Measurements from ENCODE around the gene FOXL3. TPM values are rescaled to one million over a fixed set of nuclear protein-coding genes. Genes with fewer than 3 reads are reported as not detected.

The FOXL3 gene
- total RNA-seq, 4 donors from 2014 or later = not detected

DNA sequence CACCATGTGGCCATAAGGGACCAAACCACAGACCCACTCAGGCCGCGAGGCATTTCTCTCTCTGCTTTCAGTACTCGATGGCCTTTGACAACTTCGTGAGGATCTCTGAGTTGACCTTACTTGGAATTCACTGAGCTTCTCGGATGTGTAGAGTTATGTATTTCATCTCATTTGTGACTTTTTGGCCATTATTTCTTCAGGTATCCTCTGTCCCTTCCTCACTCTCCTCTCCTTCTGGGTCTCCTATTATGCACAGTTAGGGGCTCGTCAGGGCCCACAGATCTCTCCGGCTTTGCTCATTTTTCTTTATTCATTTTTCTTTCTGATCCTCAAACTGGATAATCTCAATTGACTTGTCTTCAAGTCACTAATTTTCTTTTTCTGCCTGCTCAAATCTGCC lies 16.6 kb upstream of the FOXL3 start:
- DNase-seq (no peak), ATAC-seq (no peak)
- Histone ChIP-seq H3K4me1 (no peaks in the 10 kb centered on the region), H3K27ac (no peak overlapping the region), H3K9me3 (no peaks in the 10 kb centered on the region), H3K4me3 (no peak overlapping the region), H3K27me3 (peaks cover 0 to 4% (median 0%) of the 10 kb centered on the region in 3 donors), H3K36me3 (no peaks in the 10 kb centered on the region)
- in situ Hi-C loops (cut with MboI; ENCODE audit: low sequenced_read_pairs in 4 of 4) (no loop called here), intact Hi-C loops (cut with DNase I; ENCODE audit: low total_unique reads) (no loop called here)
- no peak for TF ChIP-seq POLR2A (IDR thresholded peaks at IDR 0.05)
- TF ChIP-seq, protein P1, sequence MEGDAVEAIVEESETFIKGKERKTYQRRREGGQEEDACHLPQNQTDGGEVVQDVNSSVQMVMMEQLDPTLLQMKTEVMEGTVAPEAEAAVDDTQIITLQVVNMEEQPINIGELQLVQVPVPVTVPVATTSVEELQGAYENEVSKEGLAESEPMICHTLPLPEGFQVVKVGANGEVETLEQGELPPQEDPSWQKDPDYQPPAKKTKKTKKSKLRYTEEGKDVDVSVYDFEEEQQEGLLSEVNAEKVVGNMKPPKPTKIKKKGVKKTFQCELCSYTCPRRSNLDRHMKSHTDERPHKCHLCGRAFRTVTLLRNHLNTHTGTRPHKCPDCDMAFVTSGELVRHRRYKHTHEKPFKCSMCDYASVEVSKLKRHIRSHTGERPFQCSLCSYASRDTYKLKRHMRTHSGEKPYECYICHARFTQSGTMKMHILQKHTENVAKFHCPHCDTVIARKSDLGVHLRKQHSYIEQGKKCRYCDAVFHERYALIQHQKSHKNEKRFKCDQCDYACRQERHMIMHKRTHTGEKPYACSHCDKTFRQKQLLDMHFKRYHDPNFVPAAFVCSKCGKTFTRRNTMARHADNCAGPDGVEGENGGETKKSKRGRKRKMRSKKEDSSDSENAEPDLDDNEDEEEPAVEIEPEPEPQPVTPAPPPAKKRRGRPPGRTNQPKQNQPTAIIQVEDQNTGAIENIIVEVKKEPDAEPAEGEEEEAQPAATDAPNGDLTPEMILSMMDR (IDR thresholded peaks at IDR 0.05 in 4 of 5, conservative IDR thresholded peaks at IDR 0.05 in 1 of 5) = no peak

DNA sequence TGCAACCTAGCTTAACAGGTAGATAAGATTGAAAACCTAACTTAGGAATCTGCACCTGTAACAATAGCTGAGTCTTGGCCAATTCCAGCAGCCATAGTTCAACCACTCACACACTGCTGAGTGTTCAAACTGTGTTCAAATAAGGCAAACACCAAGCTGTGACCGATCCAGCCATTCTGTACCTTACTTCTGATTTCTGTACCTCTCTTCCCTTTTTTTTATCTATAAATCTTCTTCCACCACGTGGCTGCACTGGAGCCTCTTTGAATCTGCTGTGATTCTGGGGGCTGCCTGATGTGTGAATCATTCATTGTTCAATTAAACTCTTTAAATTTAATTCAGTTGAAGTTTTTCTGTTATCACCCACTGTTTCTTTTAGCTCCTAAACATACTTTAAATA lies 15.7 kb upstream of the FOXL3 start:
- no peak overlapping the region for H3K27ac ChIP-seq
- in situ Hi-C loops (cut with MboI; ENCODE audit: low sequenced_read_pairs in 4 of 4) = no loop called here
- ATAC-seq (no peak), DNase-seq (no peak)
- H3K4me3 ChIP-seq = no peak overlapping the region
- H3K9me3 ChIP-seq = no peaks in the 10 kb centered on the region
- peaks cover 0 to 4% (median 0%) of the 10 kb centered on the region in 3 donors for H3K27me3 ChIP-seq
- TF ChIP-seq, protein P1 (IDR thresholded peaks at IDR 0.05 in 4 of 5, conservative IDR thresholded peaks at IDR 0.05 in 1 of 5) = no peak
- TF ChIP-seq POLR2A (IDR thresholded peaks at IDR 0.05) = no peak
- intact Hi-C loops (cut with DNase I; ENCODE audit: low total_unique reads) = no loop called here
- H3K4me1 ChIP-seq = no peaks in the 10 kb centered on the region
- no peaks in the 10 kb centered on the region for H3K36me3 ChIP-seq

GRCh38 chr7:276230-276835 lies 13.6 kb upstream of the FOXL3 start:
- Histone ChIP-seq H3K27ac (no peak overlapping the region), H3K9me3 (no peaks in the 10 kb centered on the region), H3K4me1 (no peaks in the 10 kb centered on the region), H3K4me3 (no peak overlapping the region), H3K27me3 (peaks cover 0 to 4% (median 0%) of the 10 kb centered on the region in 3 donors), H3K36me3 (no peaks in the 10 kb centered on the region)
- in situ Hi-C loops (cut with MboI; ENCODE audit: low sequenced_read_pairs in 4 of 4) = no loop called here
- TF ChIP-seq POLR2A (IDR thresholded peaks at IDR 0.05) = no peak
- TF ChIP-seq, protein P1 (IDR thresholded peaks at IDR 0.05 in 4 of 5, conservative IDR thresholded peaks at IDR 0.05 in 1 of 5) = no peak
- DNase-seq (no peak), ATAC-seq (no peak)
- intact Hi-C loops (cut with DNase I; ENCODE audit: low total_unique reads) = no loop called here

DNA sequence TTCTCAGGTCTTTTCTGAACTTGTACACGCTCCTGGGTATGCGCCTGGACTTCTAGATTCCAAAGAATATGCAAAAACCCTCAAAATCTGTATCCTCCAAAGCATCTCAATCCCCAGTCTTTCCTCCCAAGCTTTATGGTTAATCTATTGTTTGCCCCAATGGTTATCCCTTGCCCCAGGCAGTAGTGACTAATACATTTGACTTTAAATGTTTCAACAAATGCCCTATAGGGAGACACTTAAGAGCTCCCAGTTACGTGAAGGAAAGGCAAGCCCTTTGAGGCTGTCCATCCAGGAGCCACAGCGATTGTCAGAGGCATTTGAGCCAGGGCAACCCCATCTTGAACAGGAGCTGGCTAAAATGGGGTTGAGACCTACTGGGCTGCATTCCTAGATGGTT lies 12.7 kb upstream of the FOXL3 start:
- intact Hi-C loops (cut with DNase I; ENCODE audit: low total_unique reads) (no loop called here), in situ Hi-C loops (cut with MboI; ENCODE audit: low sequenced_read_pairs in 4 of 4) (no loop called here)
- peaks cover 0 to 9% (median 3%) of the 10 kb centered on the region in 3 donors for H3K27me3 ChIP-seq
- no peaks in the 10 kb centered on the region for H3K9me3 ChIP-seq
- H3K27ac ChIP-seq = no peak overlapping the region
- H3K36me3 ChIP-seq = no peaks in the 10 kb centered on the region
- no peak overlapping the region for H3K4me3 ChIP-seq
- DNase-seq = no peak
- no peaks in the 10 kb centered on the region for H3K4me1 ChIP-seq
- TF ChIP-seq POLR2A (IDR thresholded peaks at IDR 0.05) = no peak
- ATAC-seq = no peak

DNA sequence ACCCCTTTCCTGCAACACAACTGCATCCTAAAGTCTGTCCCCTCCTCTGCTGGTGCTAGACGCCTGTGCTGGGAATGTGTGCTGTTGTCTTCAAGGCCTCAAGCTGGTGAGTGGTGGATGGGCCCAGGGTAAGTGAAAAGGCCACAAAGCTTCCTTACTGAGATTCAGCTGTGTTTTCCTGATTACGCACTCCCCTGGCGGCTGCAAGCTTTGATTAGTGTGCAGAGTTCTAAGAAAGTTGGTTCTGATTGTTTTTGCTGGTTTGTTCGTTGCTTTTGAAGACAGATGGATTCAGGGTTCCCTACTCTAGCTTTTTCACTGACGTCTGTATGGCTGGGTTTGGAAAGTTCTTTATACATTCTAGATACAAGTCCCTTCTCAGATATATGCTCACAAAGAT lies 11.9 kb upstream of the FOXL3 start:
- intact Hi-C loops (cut with DNase I; ENCODE audit: low total_unique reads) = no loop called here
- Histone ChIP-seq H3K9me3 (no peaks in the 10 kb centered on the region), H3K27me3 (peaks cover 0 to 9% (median 3%) of the 10 kb centered on the region in 3 donors), H3K27ac (no peak overlapping the region), H3K36me3 (no peaks in the 10 kb centered on the region), H3K4me1 (no peaks in the 10 kb centered on the region), H3K4me3 (no peak overlapping the region)
- DNase-seq (no peak), ATAC-seq (no peak)
- no peak for TF ChIP-seq POLR2A (IDR thresholded peaks at IDR 0.05)
- TF ChIP-seq, protein P1 (IDR thresholded peaks at IDR 0.05 in 4 of 5, conservative IDR thresholded peaks at IDR 0.05 in 1 of 5) = no peak
- in situ Hi-C loops (cut with MboI; ENCODE audit: low sequenced_read_pairs in 4 of 4) = no loop called here
